GM23248 (cell line): ENCODE measurements around the gene RASGRF1. TPM values are rescaled to one million over a fixed set of nuclear protein-coding genes. Genes with fewer than 3 reads are reported as not detected.

Source experiments
- DNase-seq: peaks from one replicate; pipeline ENCODE4 v3.0.0-alpha.2; 2015
- H2AFZ ChIP-seq: fragments of 200-600 bp; sonication (generic); 2 replicates; pipeline ENCODE4 v1.6.1; 2016; ENCODE audit warnings: antibody characterized with exemption
- H3F3A ChIP-seq: fragments of 200-600 bp; sonication (generic); 2 replicates; pipeline ENCODE4 v1.6.1; 2016; ENCODE audit warnings: mild to moderate bottlenecking, antibody characterized with exemption, mixed run types; ENCODE audit not compliant: insufficient read depth
- H3K27ac ChIP-seq: fragments of 200-600 bp; sonication (generic); 2 replicates; pipeline ENCODE4 v1.5.1; 2016; ENCODE audit warnings: mild to moderate bottlenecking
- H3K27me3 ChIP-seq: fragments of 200-600 bp; sonication (generic); replicated peaks from 2 replicates; pipeline ENCODE4 v1.6.1; 2016; ENCODE audit warnings: mild to moderate bottlenecking; ENCODE audit not compliant: insufficient read depth
- H3K36me3 ChIP-seq: fragments of 200-600 bp; sonication (generic); 2 replicates; pipeline ENCODE4 v1.6.1; 2016; ENCODE audit warnings: low read depth, mild to moderate bottlenecking
- H3K4me1 ChIP-seq: fragments of 200-600 bp; sonication (generic); 2 replicates; pipeline ENCODE4 v1.6.1; 2016; ENCODE audit warnings: mild to moderate bottlenecking; ENCODE audit not compliant: insufficient read depth
- H3K4me2 ChIP-seq: fragments of 200-600 bp; sonication (generic); one replicate; pipeline ENCODE4 v1.6.1; 2016; ENCODE audit warnings: mild to moderate bottlenecking; ENCODE audit not compliant: unreplicated experiment
- H3K4me3 ChIP-seq: fragments of 200-600 bp; sonication (generic); 2 replicates; pipeline ENCODE4 v1.5.1; 2016; ENCODE audit warnings: mild to moderate bottlenecking
- H3K79me2 ChIP-seq: fragments of 200-600 bp; sonication (generic); 2 replicates; pipeline ENCODE4 v1.6.1; 2016; ENCODE audit warnings: mild to moderate bottlenecking; ENCODE audit not compliant: insufficient read depth
- H3K9ac ChIP-seq: fragments of 200-600 bp; sonication (generic); 2 replicates; pipeline ENCODE4 v1.6.1; 2016; ENCODE audit warnings: mild to moderate bottlenecking
- H3K9me2 ChIP-seq: fragments of 200-600 bp; sonication (generic); 2 replicates; pipeline ENCODE4 v1.6.1; 2016; ENCODE audit warnings: mixed run types, mild to moderate bottlenecking, moderate library complexity; ENCODE audit not compliant: insufficient read depth
- H3K9me3 ChIP-seq: fragments of 200-600 bp; sonication (generic); one replicate; pipeline ENCODE4 v1.6.1; 2017; ENCODE audit warnings: low read depth
- H4K20me1 ChIP-seq: fragments of 200-600 bp; sonication (generic); 2 replicates; pipeline ENCODE4 v1.6.0; 2016; ENCODE audit not compliant: insufficient read depth
- EZH2 ChIP-seq: fragments of 200-600 bp; sonication (generic); IDR thresholded peaks from 2 replicates; pipeline ENCODE4 v1.6.1; 2018; ENCODE audit warnings: antibody characterized with exemption, mild to moderate bottlenecking; ENCODE audit not compliant: insufficient read depth, poor library complexity, severe bottlenecking
- EZH2phosphoT487 ChIP-seq: fragments of 200-600 bp; sonication (generic); IDR thresholded peaks from 2 replicates; pipeline ENCODE4 v1.6.1; 2018; ENCODE audit warnings: antibody characterized with exemption, moderate library complexity, mild to moderate bottlenecking, low read depth; ENCODE audit not compliant: insufficient read depth
- WGBS, 2 experiments: methylation state at CpG; one replicate each; pipeline ENCODE4 v1.1.6; 2015 to 2017; ENCODE audit warnings: low lambda C conversion rate in 2 of 2, low coverage in 1 of 2; ENCODE audit errors: missing lambda C conversion rate in 2 of 2; 5-methylcytosine and 5-hydroxymethylcytosine counted together
- in situ Hi-C: fragments of 300-500 bp; cut with MboI; formaldehyde crosslinking; loops from 2 replicates; pipeline ENCODE4 v1.15.0; 2020
- polyA plus RNA-seq: library from polyadenylated mRNA; unstranded; fragments of >200 nt; fragmentation: Nextera tagmentation; extraction: Ambion mirVana; gene quantifications from 2 replicates; pipeline ENCODE4 v1.2.1, GENCODE V29; 2016
- total RNA-seq: library from RNA; depleted of rRNA; stranded (reverse); fragments of >200 nt; shearing (Covaris generic); gene quantifications from 2 replicates; pipeline ENCODE4 v1.2.3, GENCODE V29; 2014

Gene RASGRF1
- total and polyA plus RNA-seq, 2 experiments from 2014 or later = not detected

- Histone ChIP-seq H4K20me1 (no peaks in the 10 kb centered on the region), H3F3A (peaks cover 8% of the 10 kb centered on the region), H3K9me2 (no peaks in the 10 kb centered on the region), H3K9ac (no peak overlapping the region), H3K4me2 (no peak overlapping the region), H3K4me1 (no peaks in the 10 kb centered on the region), H3K27me3 (no peaks in the 10 kb centered on the region), H3K79me2 (peaks cover 22% of the 10 kb centered on the region), H3K4me3 (no peak overlapping the region), H3K36me3 (peaks cover 53% of the 10 kb centered on the region; the same call in 1 of the 2 replicates), H3K27ac (no peak overlapping the region), H2AFZ (no peak overlapping the region), H3K9me3 (no peaks in the 10 kb centered on the region)
- in situ Hi-C loops = no loop called here
- no peak for TF ChIP-seq EZH2phosphoT487
- TF ChIP-seq EZH2 = no peak
- WGBS, 2 experiments = 96 to 97% methylated on average over 7 of the region's 7 CpGs
- DNase-seq = no peak
These were observed 167.6 kb downstream of the RASGRF1 start for GRCh38 chr15:78923015-78923414.

GRCh38 chr15:78922527-78922926, 168.1 kb downstream of the RASGRF1 start:
- TF ChIP-seq EZH2 = no peak
- no peak for TF ChIP-seq EZH2phosphoT487
- in situ Hi-C loops = no loop called here
- H3F3A ChIP-seq = peaks cover 8% of the 10 kb centered on the region
- H3K9ac ChIP-seq = no peak overlapping the region
- H2AFZ ChIP-seq = no peak overlapping the region
- no peaks in the 10 kb centered on the region for H3K9me2 ChIP-seq
- H3K9me3 ChIP-seq = no peaks in the 10 kb centered on the region
- H3K27ac ChIP-seq = no peak overlapping the region
- H3K4me3 ChIP-seq = no peak overlapping the region
- no peak overlapping the region for H3K4me2 ChIP-seq
- 76 to 80% methylated on average over 7 of the region's 7 CpGs for WGBS, 2 experiments
- H3K27me3 ChIP-seq = no peaks in the 10 kb centered on the region
- H3K36me3 ChIP-seq = peaks cover 51% of the 10 kb centered on the region; the same call in 1 of the 2 replicates
- DNase-seq = no peak
- H3K79me2 ChIP-seq = peaks cover 26% of the 10 kb centered on the region
- H3K4me1 ChIP-seq = no peaks in the 10 kb centered on the region
- H4K20me1 ChIP-seq = no peaks in the 10 kb centered on the region

- Histone ChIP-seq H3K4me2 (no peak overlapping the region), H2AFZ (no peak overlapping the region), H3K9me3 (no peaks in the 10 kb centered on the region), H3K9ac (no peak overlapping the region), H3K27me3 (no peaks in the 10 kb centered on the region), H4K20me1 (peaks cover 1% of the 10 kb centered on the region; the same call in 1 of the 2 replicates), H3K4me3 (no peak overlapping the region), H3F3A (peaks cover 9% of the 10 kb centered on the region), H3K36me3 (peaks cover 49% of the 10 kb centered on the region; the same call in 1 of the 2 replicates), H3K79me2 (peaks cover 31% of the 10 kb centered on the region), H3K4me1 (peaks cover 2% of the 10 kb centered on the region), H3K9me2 (no peaks in the 10 kb centered on the region), H3K27ac (no peak overlapping the region)
- in situ Hi-C loops = no loop called here
- 94 to 96% methylated on average over 14 of the region's 14 CpGs for WGBS, 2 experiments
- no peak for TF ChIP-seq EZH2phosphoT487
- DNase-seq = no peak
These were observed 168.6 kb downstream of the RASGRF1 start for GRCh38 chr15:78921940-78922339.

DNA sequence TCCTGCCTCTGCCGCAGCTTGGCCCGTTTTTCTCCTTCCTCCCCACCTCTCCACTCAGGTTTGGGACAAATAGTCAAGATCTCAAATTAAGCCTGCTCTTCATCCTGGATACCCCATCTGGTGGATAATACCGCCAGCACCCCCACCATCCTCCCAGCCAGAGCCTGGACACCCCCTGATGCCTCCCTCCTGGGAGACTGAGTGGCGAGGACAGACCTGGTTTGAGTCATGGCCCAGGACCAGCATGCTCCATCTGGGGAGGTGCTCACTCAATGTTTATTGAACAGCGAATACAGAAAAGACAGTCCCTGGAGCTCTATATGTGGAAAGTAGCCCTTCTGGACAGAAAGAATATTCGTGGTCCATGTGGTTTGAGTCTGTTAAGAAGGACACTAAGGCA, 169.1 kb downstream of the RASGRF1 start:
- H3K4me1 ChIP-seq = peaks cover 7% of the 10 kb centered on the region
- peaks cover 9% of the 10 kb centered on the region; the same call in 1 of the 2 replicates for H3F3A ChIP-seq
- no peaks in the 10 kb centered on the region for H3K27me3 ChIP-seq
- no peak overlapping the region for H3K27ac ChIP-seq
- no peak overlapping the region for H3K4me2 ChIP-seq
- peaks cover 49% of the 10 kb centered on the region; the same call in 1 of the 2 replicates for H3K36me3 ChIP-seq
- H4K20me1 ChIP-seq = peaks cover 4% of the 10 kb centered on the region; the same call in 1 of the 2 replicates
- no peaks in the 10 kb centered on the region for H3K9me2 ChIP-seq
- H2AFZ ChIP-seq = no peak overlapping the region
- no peaks in the 10 kb centered on the region for H3K9me3 ChIP-seq
- no peak overlapping the region for H3K4me3 ChIP-seq
- peaks cover 33% of the 10 kb centered on the region for H3K79me2 ChIP-seq
- DNase-seq = no peak
- WGBS, 2 experiments = 88 to 98% methylated on average over 4 to 6 of the region's 6 CpGs
- TF ChIP-seq EZH2 (no peak), EZH2phosphoT487 (no peak)
- H3K9ac ChIP-seq = no peak overlapping the region
- in situ Hi-C loops = no loop called here

DNA sequence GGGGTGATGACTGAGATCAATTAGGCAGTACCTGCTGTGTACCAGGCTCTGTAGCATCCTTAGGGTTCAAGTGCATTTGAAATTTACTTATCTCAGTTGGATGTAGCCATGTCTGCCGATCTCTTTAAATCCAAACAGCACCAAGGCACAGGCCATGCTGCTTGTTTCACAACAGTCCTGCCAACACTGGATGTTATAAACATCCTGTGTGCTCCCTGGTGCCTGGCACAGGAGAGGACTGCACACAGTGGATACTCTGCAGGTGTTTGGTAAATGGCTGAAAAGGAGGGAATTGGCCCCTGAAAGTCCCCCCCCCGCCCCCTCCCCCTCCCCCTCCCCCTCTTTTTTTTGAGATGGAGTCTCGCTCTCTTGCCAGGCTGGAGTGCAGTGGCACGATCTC, 172.7 kb downstream of the RASGRF1 start:
- H3K4me2 ChIP-seq = no peak overlapping the region
- peaks cover 50% of the 10 kb centered on the region; the same call in 1 of the 2 replicates for H3K36me3 ChIP-seq
- TF ChIP-seq EZH2 (no peak), EZH2phosphoT487 (no peak)
- H3K79me2 ChIP-seq = peaks cover 53% of the 10 kb centered on the region
- in situ Hi-C loops = no loop called here
- no peaks in the 10 kb centered on the region for H3K9me3 ChIP-seq
- H3F3A ChIP-seq = peaks cover 41% of the 10 kb centered on the region
- H3K9ac ChIP-seq = no peak overlapping the region
- no peaks in the 10 kb centered on the region for H3K9me2 ChIP-seq
- DNase-seq = no peak
- peaks cover 4% of the 10 kb centered on the region; the same call in 1 of the 2 replicates for H4K20me1 ChIP-seq
- H2AFZ ChIP-seq = no peak overlapping the region
- H3K27ac ChIP-seq = no peak overlapping the region
- peaks cover 35% of the 10 kb centered on the region for H3K4me1 ChIP-seq
- H3K4me3 ChIP-seq = no peak overlapping the region
- H3K27me3 ChIP-seq = no peaks in the 10 kb centered on the region
- WGBS, 2 experiments = 79 to 96% methylated on average over 2 to 4 of the region's 4 CpGs
